ENCODE results near the gene PIGA. TPM values are rescaled to one million over a fixed set of nuclear protein-coding genes. Genes with fewer than 3 reads are reported as not detected.
A peak's percentile ranks its signal among the peaks of the same experiment; 100 is the strongest.

Gene PIGA
- total RNA-seq, 4 donors from 2014 or later, result 3.9 to 14.9 (median 10.6) TPM

GRCh38 chrX:15334561-15334960 lies 762 bp downstream of the PIGA start:
- H3K36me3 ChIP-seq, result no peaks in the 10 kb centered on the region
- H3K4me1 ChIP-seq, result no peaks in the 10 kb centered on the region
- H3K27ac ChIP-seq, result peak overlapping the region; percentile 71 to 92 (median 88)
- H3K4me3 ChIP-seq, result peak overlapping the region; percentile 59 to 88 (median 64)
- H3K27me3 ChIP-seq, result no peaks in the 10 kb centered on the region
- no peaks in the 10 kb centered on the region for H3K9me3 ChIP-seq
- TF ChIP-seq CTCF (IDR thresholded peaks at IDR 0.05) (no peak), POLR2A (IDR thresholded peaks at IDR 0.05) (no peak)
- no peak for DNase-seq

DNA sequence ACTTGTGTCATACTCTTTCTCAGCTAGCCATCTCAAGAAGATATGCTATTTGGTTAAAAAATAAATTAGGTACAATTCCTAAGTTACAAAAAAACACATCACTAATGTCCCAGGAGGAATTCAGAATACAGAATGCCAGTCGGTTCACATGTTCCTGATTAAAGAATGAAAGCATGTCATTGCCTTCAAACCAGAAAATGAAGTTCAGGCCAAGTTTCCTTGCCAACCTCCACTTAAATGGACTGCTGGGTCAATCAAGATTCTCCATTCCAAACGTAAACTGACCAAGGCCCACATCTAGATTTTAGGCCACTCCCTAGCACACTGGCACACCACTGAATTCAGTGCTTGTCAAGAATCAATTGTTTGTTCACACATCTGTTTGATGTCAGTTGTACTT lies 6.5 kb downstream of the PIGA start:
- H3K4me3 ChIP-seq, result no peak overlapping the region
- DNase-seq, result no peak
- no peak overlapping the region for H3K27ac ChIP-seq
- H3K9me3 ChIP-seq, result no peaks in the 10 kb centered on the region
- no peaks in the 10 kb centered on the region for H3K36me3 ChIP-seq
- TF ChIP-seq POLR2A (IDR thresholded peaks at IDR 0.05) (no peak), CTCF (IDR thresholded peaks at IDR 0.05) (no peak)
- H3K27me3 ChIP-seq, result no peaks in the 10 kb centered on the region
- no peaks in the 10 kb centered on the region for H3K4me1 ChIP-seq

GRCh38 chrX:15328131-15328530 lies 7.2 kb downstream of the PIGA start:
- Histone ChIP-seq H3K4me3 (no peak overlapping the region), H3K36me3 (no peaks in the 10 kb centered on the region), H3K9me3 (no peaks in the 10 kb centered on the region), H3K27ac (no peak overlapping the region), H3K27me3 (no peaks in the 10 kb centered on the region), H3K4me1 (no peaks in the 10 kb centered on the region)
- TF ChIP-seq CTCF (IDR thresholded peaks at IDR 0.05), result no peak
- no peak for DNase-seq

GRCh38 chrX:15322472-15322871 lies 12.9 kb downstream of the PIGA start:
- Histone ChIP-seq H3K9me3 (no peaks in the 10 kb centered on the region), H3K4me3 (no peak overlapping the region), H3K36me3 (peaks cover 0 to 11% (median 0%) of the 10 kb centered on the region in 3 donors), H3K27ac (no peak overlapping the region), H3K4me1 (no peaks in the 10 kb centered on the region), H3K27me3 (no peaks in the 10 kb centered on the region)
- TF ChIP-seq CTCF (IDR thresholded peaks at IDR 0.05) (no peak), POLR2A (IDR thresholded peaks at IDR 0.05) (no peak)
- no peak for DNase-seq

- Histone ChIP-seq H3K4me3 (no peak overlapping the region), H3K27me3 (no peaks in the 10 kb centered on the region), H3K9me3 (no peaks in the 10 kb centered on the region), H3K4me1 (no peaks in the 10 kb centered on the region), H3K27ac (no peak overlapping the region), H3K36me3 (peaks cover 0 to 11% (median 0%) of the 10 kb centered on the region in 3 donors)
- TF ChIP-seq CTCF (IDR thresholded peaks at IDR 0.05), result no peak
- no peak for TF ChIP-seq POLR2A (IDR thresholded peaks at IDR 0.05)
- DNase-seq, result no peak
Observed at GRCh38 chrX:15322072-15322471, 13.3 kb downstream of the PIGA start.

DNA sequence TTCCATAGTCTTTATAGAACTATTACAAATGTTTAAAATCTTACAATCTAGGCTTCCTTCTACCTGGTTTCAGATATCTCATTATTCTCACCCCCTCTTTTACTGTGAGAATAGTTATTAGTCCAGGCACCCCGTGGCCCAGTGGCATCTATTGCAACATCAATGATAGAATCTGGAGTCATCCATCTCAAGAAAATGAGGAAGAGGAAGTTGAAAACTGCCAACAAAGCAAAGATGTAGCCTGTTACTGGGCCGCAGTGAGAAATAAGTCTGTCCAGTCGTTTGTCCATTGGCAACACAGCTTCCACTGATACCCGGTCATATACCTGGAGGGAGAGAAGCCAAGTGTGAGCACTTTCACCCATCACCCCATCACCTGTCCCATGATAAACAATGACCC lies 13.9 kb downstream of the PIGA start:
- Histone ChIP-seq H3K27me3 (no peaks in the 10 kb centered on the region), H3K9me3 (no peaks in the 10 kb centered on the region), H3K27ac (no peak overlapping the region), H3K4me3 (no peak overlapping the region), H3K36me3 (peaks cover 0 to 11% (median 0%) of the 10 kb centered on the region in 3 donors), H3K4me1 (no peaks in the 10 kb centered on the region)
- no peak for DNase-seq
- TF ChIP-seq CTCF (IDR thresholded peaks at IDR 0.05) (no peak), POLR2A (IDR thresholded peaks at IDR 0.05) (no peak)
